ENCODE data around the gene ADCY9.
"Not testable (repeated sequence)": the region's sequence is repeated elsewhere in the genome, so short reads cannot be mapped to it uniquely, and the experiment has no call there.

Gene ADCY9

DNA sequence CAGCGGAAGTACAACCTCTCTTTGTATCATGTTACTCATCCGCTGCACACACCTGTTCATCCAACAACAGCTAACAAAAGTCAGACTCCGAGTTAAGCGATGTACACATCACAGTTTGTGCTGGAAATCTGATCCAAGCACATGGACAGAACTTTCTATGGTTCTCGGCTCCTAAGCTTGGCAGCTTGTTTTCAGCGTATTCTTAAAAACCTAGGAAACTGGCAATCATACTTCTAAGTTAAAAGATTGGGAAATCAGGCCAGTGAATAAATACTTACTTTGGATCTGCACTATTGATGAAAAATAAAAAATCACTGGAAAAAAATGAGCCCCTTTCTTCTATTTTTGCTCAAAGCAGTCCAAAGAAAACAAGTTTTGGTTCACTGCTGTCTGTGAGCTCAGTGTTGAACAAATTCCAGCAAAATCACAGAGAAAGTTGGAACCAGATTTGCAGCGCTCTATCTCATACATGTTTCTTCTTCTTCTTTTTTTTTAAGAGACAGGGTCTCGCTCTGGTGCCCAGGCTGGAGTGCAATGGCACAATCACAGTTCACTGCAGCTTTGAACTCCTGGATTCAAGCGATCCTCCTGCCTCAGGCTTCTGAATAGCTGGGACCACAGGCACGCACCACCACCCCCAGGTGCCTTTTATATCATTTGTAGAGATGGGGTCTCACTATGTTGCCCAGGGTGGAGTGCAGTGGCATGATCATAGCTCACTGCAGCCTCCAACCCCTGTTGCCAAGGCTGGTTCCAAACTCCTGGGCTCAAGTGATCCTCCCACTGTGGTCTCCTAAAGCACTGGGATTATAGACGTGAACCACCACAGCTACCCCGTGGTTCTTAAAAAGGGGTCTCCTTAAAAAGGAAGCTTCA lies 164.1 kb downstream of the ADCY9 start:
- TF ChIP-seq, protein P1, sequence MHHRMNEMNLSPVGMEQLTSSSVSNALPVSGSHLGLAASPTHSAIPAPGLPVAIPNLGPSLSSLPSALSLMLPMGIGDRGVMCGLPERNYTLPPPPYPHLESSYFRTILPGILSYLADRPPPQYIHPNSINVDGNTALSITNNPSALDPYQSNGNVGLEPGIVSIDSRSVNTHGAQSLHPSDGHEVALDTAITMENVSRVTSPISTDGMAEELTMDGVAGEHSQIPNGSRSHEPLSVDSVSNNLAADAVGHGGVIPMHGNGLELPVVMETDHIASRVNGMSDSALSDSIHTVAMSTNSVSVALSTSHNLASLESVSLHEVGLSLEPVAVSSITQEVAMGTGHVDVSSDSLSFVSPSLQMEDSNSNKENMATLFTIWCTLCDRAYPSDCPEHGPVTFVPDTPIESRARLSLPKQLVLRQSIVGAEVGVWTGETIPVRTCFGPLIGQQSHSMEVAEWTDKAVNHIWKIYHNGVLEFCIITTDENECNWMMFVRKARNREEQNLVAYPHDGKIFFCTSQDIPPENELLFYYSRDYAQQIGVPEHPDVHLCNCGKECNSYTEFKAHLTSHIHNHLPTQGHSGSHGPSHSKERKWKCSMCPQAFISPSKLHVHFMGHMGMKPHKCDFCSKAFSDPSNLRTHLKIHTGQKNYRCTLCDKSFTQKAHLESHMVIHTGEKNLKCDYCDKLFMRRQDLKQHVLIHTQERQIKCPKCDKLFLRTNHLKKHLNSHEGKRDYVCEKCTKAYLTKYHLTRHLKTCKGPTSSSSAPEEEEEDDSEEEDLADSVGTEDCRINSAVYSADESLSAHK (tag by site-specific recombination; IDR thresholded peaks at IDR 0.05) = no peak
- TF ChIP-seq ZNF768 (tag by site-specific recombination; IDR thresholded peaks at IDR 0.05) (no peak), ZNF341 (tag by site-specific recombination; IDR thresholded peaks at IDR 0.05; ENCODE audit: low read depth) (no peak), ZSCAN30 (tag by site-specific recombination; IDR thresholded peaks at IDR 0.05) (no peak), SP2 (tag by site-specific recombination; IDR thresholded peaks at IDR 0.05) (no peak), ZNF146 (tag by site-specific recombination; IDR thresholded peaks at IDR 0.05) (no peak), ZFP3 (tag by site-specific recombination; IDR thresholded peaks at IDR 0.05; ENCODE audit: low read depth) (no peak), SCRT2 (tag by site-specific recombination; IDR thresholded peaks at IDR 0.05) (peak; percentile 82), KLF10 (tag by site-specific recombination; IDR thresholded peaks at IDR 0.05) (no peak), ZNF16 (tag by site-specific recombination; IDR thresholded peaks at IDR 0.05; ENCODE audit: low read depth) (no peak), ZNF121 (tag by site-specific recombination; IDR thresholded peaks at IDR 0.05) (peak; percentile 78), KLF16 (tag by site-specific recombination; IDR thresholded peaks at IDR 0.05) (no peak), ZNF600 (tag by site-specific recombination; IDR thresholded peaks at IDR 0.05) (no peak)
- TF ChIP-seq, protein P2, sequence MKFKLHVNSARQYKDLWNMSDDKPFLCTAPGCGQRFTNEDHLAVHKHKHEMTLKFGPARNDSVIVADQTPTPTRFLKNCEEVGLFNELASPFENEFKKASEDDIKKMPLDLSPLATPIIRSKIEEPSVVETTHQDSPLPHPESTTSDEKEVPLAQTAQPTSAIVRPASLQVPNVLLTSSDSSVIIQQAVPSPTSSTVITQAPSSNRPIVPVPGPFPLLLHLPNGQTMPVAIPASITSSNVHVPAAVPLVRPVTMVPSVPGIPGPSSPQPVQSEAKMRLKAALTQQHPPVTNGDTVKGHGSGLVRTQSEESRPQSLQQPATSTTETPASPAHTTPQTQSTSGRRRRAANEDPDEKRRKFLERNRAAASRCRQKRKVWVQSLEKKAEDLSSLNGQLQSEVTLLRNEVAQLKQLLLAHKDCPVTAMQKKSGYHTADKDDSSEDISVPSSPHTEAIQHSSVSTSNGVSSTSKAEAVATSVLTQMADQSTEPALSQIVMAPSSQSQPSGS (tag by site-specific recombination; IDR thresholded peaks at IDR 0.05; ENCODE audit: low read depth) = no peak
- ChIA-PET CTCF (interaction anchor here (0.6 to 2.0 kb wide), 3 partner anchors 13 to 127 kb away, joined by 3 to 9 read pairs (median 3); no protein-coding TSS in a partner anchor), POLR2A (no interaction called here)
- Histone ChIP-seq H3K9me3 (ENCODE audit: control insufficient read depth, insufficient read depth, low read depth, low read length) (no peaks in the 10 kb centered on the region), H3K27ac (ENCODE audit: extremely low read depth, low read depth, low read length) (no peak overlapping the region), H3K4me3 (ENCODE audit: low read depth, low read length) (no peak overlapping the region), H3K4me1 (ENCODE audit: control insufficient read depth, insufficient read depth, low read length) (no peaks in the 10 kb centered on the region), H3K36me3 (ENCODE audit: control insufficient read depth in 2 of 2, insufficient read depth in 1 of 2, low read length in 2 of 2) (no peaks in the 10 kb centered on the region)

DNA sequence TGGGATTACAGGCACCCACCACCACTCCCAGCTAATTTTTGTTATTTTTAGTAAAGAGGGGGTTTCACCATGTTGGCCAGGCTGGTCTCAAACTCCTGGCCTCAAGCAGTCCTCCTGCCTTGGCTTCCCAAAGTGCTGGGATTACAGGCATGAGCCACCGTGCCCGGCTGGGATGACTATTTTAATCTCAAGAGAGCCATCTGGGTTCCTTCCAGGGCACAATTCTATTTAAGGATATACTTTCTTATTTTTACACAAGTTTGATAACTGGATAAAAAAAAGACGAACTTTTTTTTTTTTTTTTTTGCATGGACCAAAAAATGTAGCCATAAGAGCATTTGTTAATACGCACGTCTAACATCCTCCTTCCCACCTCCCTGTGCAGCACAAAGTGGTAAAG lies 164.9 kb downstream of the ADCY9 start:
- CTCF ChIA-PET = interaction anchor here (0.7 to 2.0 kb wide), 2 partner anchors 12 to 126 kb away, joined by 3 to 9 read pairs; no protein-coding TSS in a partner anchor
- POLR2A ChIA-PET; H3K27ac ChIP-seq (ENCODE audit: extremely low read depth, low read depth, low read length): not testable (repeated sequence)

DNA sequence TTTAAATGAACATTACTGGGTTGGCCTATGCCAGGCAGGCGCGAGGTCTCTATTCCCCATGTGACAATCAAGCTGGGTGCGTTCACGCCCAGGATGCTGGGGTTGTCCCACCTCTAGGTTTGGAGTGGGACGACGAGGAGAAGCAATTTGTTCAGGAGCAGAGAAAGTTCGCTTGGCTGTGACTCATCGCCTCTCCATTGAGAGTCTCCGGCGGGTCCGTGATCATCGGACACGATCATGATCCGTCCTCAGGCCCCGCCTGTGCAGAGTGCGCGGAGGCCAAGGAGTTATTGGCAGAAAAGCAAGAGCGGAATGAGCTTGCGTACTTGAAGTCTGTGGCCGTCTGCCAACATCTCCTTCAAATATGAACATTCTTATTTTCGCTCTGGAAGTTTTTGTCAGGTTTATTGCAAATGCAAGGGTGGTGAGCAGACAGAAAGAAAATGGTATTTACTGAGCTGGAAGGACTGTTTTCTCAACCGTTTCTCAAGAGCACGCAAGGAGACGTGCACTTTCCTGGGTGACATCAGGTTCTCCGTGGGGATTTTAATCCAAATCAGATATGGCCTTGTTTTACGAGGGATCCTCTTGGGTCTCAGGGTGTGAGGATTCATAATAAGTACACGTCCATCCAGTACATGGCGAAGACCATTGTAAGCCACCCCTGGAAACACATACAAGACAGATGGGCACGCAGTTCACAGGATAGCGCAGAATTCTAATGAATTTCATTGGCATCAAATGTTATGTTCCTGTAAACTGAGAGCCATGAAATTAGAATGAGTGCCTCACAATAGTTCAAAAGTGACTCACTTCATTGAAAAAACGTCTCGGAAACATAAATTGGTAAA lies 165.7 kb downstream of the ADCY9 start:
- Histone ChIP-seq H3K36me3 (ENCODE audit: control insufficient read depth in 2 of 2, insufficient read depth in 1 of 2, low read length in 2 of 2) (no peaks in the 10 kb centered on the region), H3K4me3 (ENCODE audit: low read depth, low read length) (no peak overlapping the region), H3K4me1 (ENCODE audit: control insufficient read depth, insufficient read depth, low read length) (no peaks in the 10 kb centered on the region), H3K9me3 (ENCODE audit: control insufficient read depth, insufficient read depth, low read depth, low read length) (no peaks in the 10 kb centered on the region), H3K27ac (ENCODE audit: extremely low read depth, low read depth, low read length) (no peak overlapping the region)
- ChIA-PET CTCF (interaction anchor here (0.6 to 3.4 kb wide), 3 partner anchors 9 to 947 kb away, joined by 3 to 21 read pairs (median 4); no protein-coding TSS in a partner anchor), POLR2A (no interaction called here)
- TF ChIP-seq, protein P3, sequence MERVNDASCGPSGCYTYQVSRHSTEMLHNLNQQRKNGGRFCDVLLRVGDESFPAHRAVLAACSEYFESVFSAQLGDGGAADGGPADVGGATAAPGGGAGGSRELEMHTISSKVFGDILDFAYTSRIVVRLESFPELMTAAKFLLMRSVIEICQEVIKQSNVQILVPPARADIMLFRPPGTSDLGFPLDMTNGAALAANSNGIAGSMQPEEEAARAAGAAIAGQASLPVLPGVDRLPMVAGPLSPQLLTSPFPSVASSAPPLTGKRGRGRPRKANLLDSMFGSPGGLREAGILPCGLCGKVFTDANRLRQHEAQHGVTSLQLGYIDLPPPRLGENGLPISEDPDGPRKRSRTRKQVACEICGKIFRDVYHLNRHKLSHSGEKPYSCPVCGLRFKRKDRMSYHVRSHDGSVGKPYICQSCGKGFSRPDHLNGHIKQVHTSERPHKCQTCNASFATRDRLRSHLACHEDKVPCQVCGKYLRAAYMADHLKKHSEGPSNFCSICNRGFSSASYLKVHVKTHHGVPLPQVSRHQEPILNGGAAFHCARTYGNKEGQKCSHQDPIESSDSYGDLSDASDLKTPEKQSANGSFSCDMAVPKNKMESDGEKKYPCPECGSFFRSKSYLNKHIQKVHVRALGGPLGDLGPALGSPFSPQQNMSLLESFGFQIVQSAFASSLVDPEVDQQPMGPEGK (tag by site-specific recombination; IDR thresholded peaks at IDR 0.05) = no peak
- TF ChIP-seq, protein P4, sequence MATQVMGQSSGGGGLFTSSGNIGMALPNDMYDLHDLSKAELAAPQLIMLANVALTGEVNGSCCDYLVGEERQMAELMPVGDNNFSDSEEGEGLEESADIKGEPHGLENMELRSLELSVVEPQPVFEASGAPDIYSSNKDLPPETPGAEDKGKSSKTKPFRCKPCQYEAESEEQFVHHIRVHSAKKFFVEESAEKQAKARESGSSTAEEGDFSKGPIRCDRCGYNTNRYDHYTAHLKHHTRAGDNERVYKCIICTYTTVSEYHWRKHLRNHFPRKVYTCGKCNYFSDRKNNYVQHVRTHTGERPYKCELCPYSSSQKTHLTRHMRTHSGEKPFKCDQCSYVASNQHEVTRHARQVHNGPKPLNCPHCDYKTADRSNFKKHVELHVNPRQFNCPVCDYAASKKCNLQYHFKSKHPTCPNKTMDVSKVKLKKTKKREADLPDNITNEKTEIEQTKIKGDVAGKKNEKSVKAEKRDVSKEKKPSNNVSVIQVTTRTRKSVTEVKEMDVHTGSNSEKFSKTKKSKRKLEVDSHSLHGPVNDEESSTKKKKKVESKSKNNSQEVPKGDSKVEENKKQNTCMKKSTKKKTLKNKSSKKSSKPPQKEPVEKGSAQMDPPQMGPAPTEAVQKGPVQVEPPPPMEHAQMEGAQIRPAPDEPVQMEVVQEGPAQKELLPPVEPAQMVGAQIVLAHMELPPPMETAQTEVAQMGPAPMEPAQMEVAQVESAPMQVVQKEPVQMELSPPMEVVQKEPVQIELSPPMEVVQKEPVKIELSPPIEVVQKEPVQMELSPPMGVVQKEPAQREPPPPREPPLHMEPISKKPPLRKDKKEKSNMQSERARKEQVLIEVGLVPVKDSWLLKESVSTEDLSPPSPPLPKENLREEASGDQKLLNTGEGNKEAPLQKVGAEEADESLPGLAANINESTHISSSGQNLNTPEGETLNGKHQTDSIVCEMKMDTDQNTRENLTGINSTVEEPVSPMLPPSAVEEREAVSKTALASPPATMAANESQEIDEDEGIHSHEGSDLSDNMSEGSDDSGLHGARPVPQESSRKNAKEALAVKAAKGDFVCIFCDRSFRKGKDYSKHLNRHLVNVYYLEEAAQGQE (tag by site-specific recombination; IDR thresholded peaks at IDR 0.05) = no peak
- no peak for TF ChIP-seq REPIN1 (tag by site-specific recombination; IDR thresholded peaks at IDR 0.05; ENCODE audit: low read depth)
- TF ChIP-seq ZEB2 (tag by site-specific recombination; IDR thresholded peaks at IDR 0.05) = peak; percentile 56; the same call in 1 of the 2 replicates
- no peak for TF ChIP-seq ZNF404 (tag by site-specific recombination; IDR thresholded peaks at IDR 0.05)
- no peak for TF ChIP-seq BCL11A (tag by site-specific recombination; IDR thresholded peaks at IDR 0.05; ENCODE audit: low read depth)

More for the DNA sequence above, 164.9 kb downstream of the ADCY9 start:
- not testable (repeated sequence) for H3K9me3 ChIP-seq (ENCODE audit: control insufficient read depth, insufficient read depth, low read depth, low read length); H3K4me3 ChIP-seq (ENCODE audit: low read depth, low read length); H3K4me1 ChIP-seq (ENCODE audit: control insufficient read depth, insufficient read depth, low read length); H3K36me3 ChIP-seq (ENCODE audit: control insufficient read depth in 2 of 2, insufficient read depth in 1 of 2, low read length in 2 of 2)
